GM21786 (cell line): ENCODE results near the gene PCARE.

Source experiments
- ATAC-seq: cut with Tn5 transposase; IDR thresholded peaks from one replicate; pipeline ENCODE4 v1.9.1; 2021; ENCODE audit not compliant: unreplicated experiment

PCARE gene

GRCh38 chr2:29039718-29040480 is 34.4 kb downstream of the PCARE start:
- ATAC-seq = peak; percentile 87

- no peak for ATAC-seq
Measured at GRCh38 chr2:29035016-29035745, 39.1 kb downstream of the PCARE start.

GRCh38 chr2:29033656-29034055 is 40.7 kb downstream of the PCARE start:
- ATAC-seq = no peak

GRCh38 chr2:29033172-29033571 is 41.2 kb downstream of the PCARE start:
- ATAC-seq = no peak

GRCh38 chr2:29032189-29032588 is 42.1 kb downstream of the PCARE start:
- ATAC-seq = no peak

GRCh38 chr2:29031046-29031445 is 43.3 kb downstream of the PCARE start:
- ATAC-seq = no peak

GRCh38 chr2:29025711-29026110 is 48.6 kb downstream of the PCARE start:
- no peak for ATAC-seq

GRCh38 chr2:29024882-29025430 is 49.4 kb downstream of the PCARE start:
- ATAC-seq = no peak

- no peak for ATAC-seq
Measured at GRCh38 chr2:29023188-29023587, 51.1 kb downstream of the PCARE start.

GRCh38 chr2:29022679-29023078 is 51.6 kb downstream of the PCARE start:
- ATAC-seq = no peak

GRCh38 chr2:29021886-29022285 is 52.4 kb downstream of the PCARE start:
- no peak for ATAC-seq

- no peak for ATAC-seq
Measured at GRCh38 chr2:29017716-29018435, 56.4 kb downstream of the PCARE start.

- ATAC-seq = no peak
Measured at GRCh38 chr2:29016504-29016903, 57.8 kb downstream of the PCARE start.

GRCh38 chr2:29015701-29016470 is 58.4 kb downstream of the PCARE start:
- ATAC-seq = no peak

- no peak for ATAC-seq
Measured at GRCh38 chr2:29014811-29015421, 59.4 kb downstream of the PCARE start.

GRCh38 chr2:29014331-29014730 is 60.0 kb downstream of the PCARE start:
- ATAC-seq = no peak

- no peak for ATAC-seq
Measured at GRCh38 chr2:29013057-29013780, 61.1 kb downstream of the PCARE start.

GRCh38 chr2:29012211-29012681 is 62.1 kb downstream of the PCARE start:
- no peak for ATAC-seq
